ENCODE measurements around the gene CHRNA1.
"Not testable (repeated sequence)": the region's sequence is repeated elsewhere in the genome, so short reads cannot be mapped to it uniquely, and the experiment has no call there.

The CHRNA1 gene

GRCh38 chr2:174713686-174714085 lies 50.6 kb downstream of the CHRNA1 start:
- no peak for DNase-seq (ENCODE audit: low spot score)

- DNase-seq (ENCODE audit: low spot score) = peak; percentile 3
Measured at GRCh38 chr2:174711206-174711605, 53.1 kb downstream of the CHRNA1 start.

GRCh38 chr2:174709416-174710004 lies 54.8 kb downstream of the CHRNA1 start:
- DNase-seq (ENCODE audit: low spot score) = not testable (repeated sequence)

- no peak for DNase-seq (ENCODE audit: low spot score)
Measured at GRCh38 chr2:174708713-174709112, 55.6 kb downstream of the CHRNA1 start.

GRCh38 chr2:174705321-174705720 lies 59.0 kb downstream of the CHRNA1 start:
- no peak for DNase-seq (ENCODE audit: low spot score)

- DNase-seq (ENCODE audit: low spot score) = no peak
Measured at GRCh38 chr2:174704642-174705041, 59.6 kb downstream of the CHRNA1 start.

- no peak for DNase-seq (ENCODE audit: low spot score)
Measured at GRCh38 chr2:174704061-174704460, 60.2 kb downstream of the CHRNA1 start.

- no peak for DNase-seq (ENCODE audit: low spot score)
Measured at GRCh38 chr2:174703430-174703829, 60.8 kb downstream of the CHRNA1 start.

- no peak for DNase-seq (ENCODE audit: low spot score)
Measured at GRCh38 chr2:174702541-174702940, 61.7 kb downstream of the CHRNA1 start.

GRCh38 chr2:174699993-174700766 lies 64.1 kb downstream of the CHRNA1 start:
- peak; percentile 74 for DNase-seq (ENCODE audit: low spot score)

Measured in RKO (cell line).